OCI-LY1 (cell line): ENCODE results near the gene KPNA1.

ENCODE experiments used
- CTCF ChIP-seq: fragments of 200-600 bp; sonication (generic), shearing (Covaris generic); IDR thresholded peaks from 2 replicates; pipeline ENCODE4 v1.5.1; 2017; ENCODE audit warnings: mild to moderate bottlenecking, antibody characterized with exemption, low read length, moderate library complexity, mixed read lengths
- EZH2 ChIP-seq: fragments of 200-600 bp; sonication (generic), shearing (Covaris generic); IDR thresholded peaks from 2 replicates; pipeline ENCODE4 v1.8.0; 2017; ENCODE audit warnings: borderline replicate concordance, mixed run types, mild to moderate bottlenecking, antibody characterized with exemption, low read length, moderate library complexity, mixed read lengths

- TF ChIP-seq CTCF, result no peak
- no peak for TF ChIP-seq EZH2
Measured at GRCh38 chr3:122505676-122506075, 9.1 kb downstream of the KPNA1 start.
